ENCODE results near the gene CASR.

DNA sequence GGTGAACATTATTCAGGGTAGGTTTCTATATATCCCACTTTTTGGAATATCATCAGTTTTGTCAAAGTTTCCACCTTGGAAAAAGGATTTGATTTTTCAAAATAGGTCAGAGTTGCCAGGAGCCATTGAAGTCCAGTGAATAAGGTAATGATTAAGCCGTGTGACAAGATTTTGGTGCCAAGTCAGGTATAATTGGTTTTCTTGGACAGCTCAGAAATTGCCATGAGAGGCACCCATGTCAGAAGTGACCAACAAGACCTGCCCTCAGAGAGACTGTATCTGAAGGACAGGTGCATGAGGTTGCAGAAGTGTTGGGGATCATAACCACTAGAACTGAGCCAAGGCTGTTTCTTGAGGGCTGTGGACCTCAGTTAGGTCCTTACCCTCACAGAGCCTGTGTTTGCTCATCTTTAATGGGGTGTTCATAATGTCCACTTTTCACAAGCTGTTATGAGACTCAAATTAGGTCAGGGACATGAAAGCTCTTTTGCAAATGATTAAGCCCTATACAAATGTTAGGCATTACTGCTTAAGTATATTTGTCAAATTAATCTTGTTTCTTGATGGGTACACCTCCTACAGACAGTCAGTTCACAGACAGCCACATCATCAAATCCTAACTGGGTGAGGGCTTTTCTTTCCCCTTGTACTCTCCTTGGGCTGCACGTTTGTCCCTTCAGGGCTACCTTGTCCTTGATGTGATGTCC is 32.3 kb downstream of the CASR start:
- no peak for TF ChIP-seq EZH2 (IDR thresholded peaks at IDR 0.05; ENCODE audit: borderline replicate concordance, low read depth, low read length, poor library complexity, severe bottlenecking)
- TF ChIP-seq, protein P1, sequence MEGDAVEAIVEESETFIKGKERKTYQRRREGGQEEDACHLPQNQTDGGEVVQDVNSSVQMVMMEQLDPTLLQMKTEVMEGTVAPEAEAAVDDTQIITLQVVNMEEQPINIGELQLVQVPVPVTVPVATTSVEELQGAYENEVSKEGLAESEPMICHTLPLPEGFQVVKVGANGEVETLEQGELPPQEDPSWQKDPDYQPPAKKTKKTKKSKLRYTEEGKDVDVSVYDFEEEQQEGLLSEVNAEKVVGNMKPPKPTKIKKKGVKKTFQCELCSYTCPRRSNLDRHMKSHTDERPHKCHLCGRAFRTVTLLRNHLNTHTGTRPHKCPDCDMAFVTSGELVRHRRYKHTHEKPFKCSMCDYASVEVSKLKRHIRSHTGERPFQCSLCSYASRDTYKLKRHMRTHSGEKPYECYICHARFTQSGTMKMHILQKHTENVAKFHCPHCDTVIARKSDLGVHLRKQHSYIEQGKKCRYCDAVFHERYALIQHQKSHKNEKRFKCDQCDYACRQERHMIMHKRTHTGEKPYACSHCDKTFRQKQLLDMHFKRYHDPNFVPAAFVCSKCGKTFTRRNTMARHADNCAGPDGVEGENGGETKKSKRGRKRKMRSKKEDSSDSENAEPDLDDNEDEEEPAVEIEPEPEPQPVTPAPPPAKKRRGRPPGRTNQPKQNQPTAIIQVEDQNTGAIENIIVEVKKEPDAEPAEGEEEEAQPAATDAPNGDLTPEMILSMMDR (conservative IDR thresholded peaks at IDR 0.05; ENCODE audit: low read depth, low read length): no peak

Data from A673 (cell line).